SK-N-MC (cell line): ENCODE measurements around the gene GUCA2B.

Experiments used
- EZH2 ChIP-seq: fragments of 200-600 bp; sonication (generic); IDR thresholded peaks from one replicate; pipeline ENCODE4 v1.6.1; 2017; ENCODE audit warnings: antibody characterized with exemption
- POLR2AphosphoS5 ChIP-seq: IDR thresholded peaks from 2 replicates; pipeline ENCODE4 v1.6.1; 2012; ENCODE audit warnings: mild to moderate bottlenecking, low read depth, low read length, borderline replicate concordance

GRCh38 chr1:42186152-42186551 lies 32.9 kb downstream of the GUCA2B start:
- TF ChIP-seq EZH2 (no peak), POLR2AphosphoS5 (no peak)
